Gastrocnemius medialis (tissue), 4 donors: ENCODE measurements around the gene VSIG8. TPM values are rescaled to one million over a fixed set of nuclear protein-coding genes. Genes with fewer than 3 reads are reported as not detected.
A peak's percentile ranks its signal among the peaks of the same experiment; 100 is the strongest.

ENCODE experiments used
- ATAC-seq, 2 donors: fragments of 150-250 bp; one replicate each; pipeline ENCODE4 v1.9.1; 2016
- DNase-seq, 2 donors: peaks; one replicate each; pipeline ENCODE4 v3.0.0-alpha.2; 2019
- H3K27ac ChIP-seq, 4 donors: fragments of 200-600 bp; sonication (generic); 1 replicate in 1 of 4; 2 replicates in 3 of 4; pipeline ENCODE4 v1.5.1; 2016 to 2018; ENCODE audit warnings: mild to moderate bottlenecking in 2 of 4, moderate library complexity in 1 of 4
- H3K27me3 ChIP-seq, 3 donors: fragments of 200-600 bp; sonication (generic) in 2 of 3; 1 replicate in 1 of 3; 2 replicates in 2 of 3; pipeline versions ENCODE4 v1.5.1 to v1.6.0; 2016 to 2019; ENCODE audit warnings: mild to moderate bottlenecking in 1 of 3, moderate library complexity in 1 of 3
- H3K36me3 ChIP-seq, 2 donors: fragments of 200-600 bp; sonication (generic) in 1 of 2; one replicate each; pipeline ENCODE4 v1.5.1; 2017 to 2018
- H3K4me1 ChIP-seq, 2 donors: fragments of 200-600 bp; sonication (generic) in 1 of 2; one replicate each; pipeline ENCODE4 v1.5.1; 2016 to 2017; ENCODE audit warnings: mild to moderate bottlenecking in 2 of 2
- H3K4me3 ChIP-seq, 4 donors: fragments of 200-600 bp; sonication (generic) in 3 of 4; 1 replicate in 1 of 4; 2 replicates in 3 of 4; pipeline ENCODE4 v1.5.1; 2016 to 2019; ENCODE audit warnings: mild to moderate bottlenecking in 2 of 4
- H3K9me3 ChIP-seq, 3 donors: fragments of 200-600 bp; sonication (generic) in 2 of 3; 1 replicate in 1 of 3; 2 replicates in 2 of 3; pipeline ENCODE4 v1.5.1; 2016 to 2019
- POLR2A ChIP-seq, 2 donors: fragments of 450-650 bp; IDR thresholded peaks; one replicate each; pipeline ENCODE4 v1.6.1; 2017; ENCODE audit warnings: antibody characterized with exemption in 2 of 2, mild to moderate bottlenecking in 2 of 2, moderate library complexity in 2 of 2
- in situ Hi-C, 4 donors: fragments of 200-750 bp; cut with MboI; loops; one replicate each; pipeline versions ENCODE4 v1.15.0 to v1.8.0; 2017; ENCODE audit warnings: low sequenced_read_pairs in 4 of 4
- intact Hi-C: fragments of 100-400 bp; cut with DNase I; formaldehyde crosslinking; loops from one replicate; pipeline ENCODE4 v1.15.1; 2023; ENCODE audit warnings: low total_unique reads
- total RNA-seq, 4 donors: library from RNA; depleted of rRNA; stranded (reverse); fragments of >200 nt; gene quantifications; one replicate each; pipeline versions ENCODE4 v1.1.0 to v1.2.3, GENCODE V29; 2016
- TF ChIP-seq, protein P1 (sequence below), 5 experiments: fragments of 450-650 bp in 3 of 5; fragments of 200-600 bp in 2 of 5; sonication (generic) in 2 of 5; IDR thresholded peaks in 4 of 5; conservative IDR thresholded peaks in 1 of 5; 1 replicate in 4 of 5; 2 replicates in 1 of 5; pipeline ENCODE4 v1.5.1; 2016 to 2019; ENCODE audit warnings: antibody characterized with exemption in 5 of 5, mild to moderate bottlenecking in 3 of 5, moderate library complexity in 3 of 5

VSIG8 gene
- total RNA-seq, 4 donors from 2014 or later = not detected

DNA sequence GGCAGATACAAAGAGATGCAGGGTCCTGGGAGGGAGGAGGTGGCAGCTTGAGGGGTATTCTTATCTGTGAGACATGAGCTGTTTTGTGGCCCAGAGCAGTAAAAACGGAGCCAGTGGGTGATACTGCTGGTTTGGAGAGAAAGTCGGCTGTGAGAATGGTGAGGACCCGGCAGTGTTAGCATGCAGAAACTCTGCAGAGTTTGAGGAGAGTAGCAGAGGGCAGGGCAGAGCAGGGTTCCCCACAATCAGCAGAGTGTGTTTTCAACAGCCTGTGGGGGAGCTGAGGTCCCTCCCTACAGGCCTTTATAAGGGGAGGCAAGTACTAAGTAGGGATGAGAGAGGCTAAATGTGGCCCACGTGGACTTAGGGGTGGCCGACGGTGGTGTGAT lies 35.4 kb downstream of the VSIG8 start:
- H3K27ac ChIP-seq = no peak overlapping the region
- no peak overlapping the region for H3K4me3 ChIP-seq
- peaks cover 0 to 4% (median 2%) of the 10 kb centered on the region in 3 donors for H3K27me3 ChIP-seq
- H3K4me1 ChIP-seq = peaks cover 0 to 10% of the 10 kb centered on the region in 2 donors
- in situ Hi-C loops = no loop called here
- DNase-seq = no peak
- H3K9me3 ChIP-seq = no peaks in the 10 kb centered on the region
- intact Hi-C loops = no loop called here
- H3K36me3 ChIP-seq = no peaks in the 10 kb centered on the region
- TF ChIP-seq, protein P1, sequence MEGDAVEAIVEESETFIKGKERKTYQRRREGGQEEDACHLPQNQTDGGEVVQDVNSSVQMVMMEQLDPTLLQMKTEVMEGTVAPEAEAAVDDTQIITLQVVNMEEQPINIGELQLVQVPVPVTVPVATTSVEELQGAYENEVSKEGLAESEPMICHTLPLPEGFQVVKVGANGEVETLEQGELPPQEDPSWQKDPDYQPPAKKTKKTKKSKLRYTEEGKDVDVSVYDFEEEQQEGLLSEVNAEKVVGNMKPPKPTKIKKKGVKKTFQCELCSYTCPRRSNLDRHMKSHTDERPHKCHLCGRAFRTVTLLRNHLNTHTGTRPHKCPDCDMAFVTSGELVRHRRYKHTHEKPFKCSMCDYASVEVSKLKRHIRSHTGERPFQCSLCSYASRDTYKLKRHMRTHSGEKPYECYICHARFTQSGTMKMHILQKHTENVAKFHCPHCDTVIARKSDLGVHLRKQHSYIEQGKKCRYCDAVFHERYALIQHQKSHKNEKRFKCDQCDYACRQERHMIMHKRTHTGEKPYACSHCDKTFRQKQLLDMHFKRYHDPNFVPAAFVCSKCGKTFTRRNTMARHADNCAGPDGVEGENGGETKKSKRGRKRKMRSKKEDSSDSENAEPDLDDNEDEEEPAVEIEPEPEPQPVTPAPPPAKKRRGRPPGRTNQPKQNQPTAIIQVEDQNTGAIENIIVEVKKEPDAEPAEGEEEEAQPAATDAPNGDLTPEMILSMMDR (IDR thresholded peaks at IDR 0.05 in 4 of 5, conservative IDR thresholded peaks at IDR 0.05 in 1 of 5) = no peak
- ATAC-seq = no peak

DNA sequence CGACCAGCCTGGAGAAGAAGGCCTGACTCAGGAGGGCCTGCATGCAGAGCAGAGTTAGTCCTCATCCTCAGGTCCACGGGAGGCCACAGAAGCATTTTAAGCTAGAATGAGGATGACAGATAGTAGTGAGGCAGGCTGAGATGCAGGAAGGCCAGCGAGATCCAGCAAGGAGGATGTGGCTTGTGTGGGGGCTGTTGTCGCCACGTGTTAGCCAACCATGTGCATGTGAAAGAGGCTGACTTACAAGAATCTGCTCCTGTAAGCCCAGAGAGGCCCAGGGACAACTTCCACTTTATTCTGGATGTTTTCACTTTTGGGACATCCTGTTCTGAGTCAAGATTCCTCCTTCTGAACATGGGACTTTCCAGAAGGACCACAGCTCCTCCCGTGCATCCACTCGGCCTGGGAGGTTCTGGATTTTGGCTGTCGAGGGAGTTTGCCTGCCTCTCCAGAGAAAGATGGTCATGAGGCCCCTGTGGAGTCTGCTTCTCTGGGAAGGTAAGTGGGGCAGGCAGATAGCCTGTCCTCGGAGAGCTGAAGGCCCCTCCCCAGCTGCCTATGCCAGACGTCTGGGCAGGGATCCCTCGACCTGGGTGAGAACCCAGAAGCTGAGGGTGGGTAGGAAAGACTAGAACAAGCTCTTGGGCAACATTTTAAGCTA lies 35.9 kb downstream of the VSIG8 start, which contains the start of gene SLAMF8:
Gene SLAMF8 (plus strand): TSS at position 433 of the 661 bp plus-strand sequence. CDS start 26 bp downstream, at position 459.
- peak; percentile 27 to 36 for DNase-seq
- in situ Hi-C loops (no loop called here), intact Hi-C loops (no loop called here)
- H3K27ac ChIP-seq = no peak within 1 kb of the TSS
- TF ChIP-seq, protein P1 (IDR thresholded peaks at IDR 0.05 in 4 of 5, conservative IDR thresholded peaks at IDR 0.05 in 1 of 5) = no peak
- TF ChIP-seq POLR2A (IDR thresholded peaks at IDR 0.05) = no peak
- no peak within 1 kb of the TSS for H3K4me3 ChIP-seq
- peak in 1 of 2 donors; percentile 12 for ATAC-seq
- no peaks in the 10 kb centered on the region for H3K36me3 ChIP-seq
- H3K9me3 ChIP-seq = no peaks in the 10 kb centered on the region
- peaks cover 0 to 10% of the 10 kb centered on the region in 2 donors for H3K4me1 ChIP-seq
- H3K27me3 ChIP-seq = peaks cover 0 to 4% (median 2%) of the 10 kb centered on the region in 3 donors

DNA sequence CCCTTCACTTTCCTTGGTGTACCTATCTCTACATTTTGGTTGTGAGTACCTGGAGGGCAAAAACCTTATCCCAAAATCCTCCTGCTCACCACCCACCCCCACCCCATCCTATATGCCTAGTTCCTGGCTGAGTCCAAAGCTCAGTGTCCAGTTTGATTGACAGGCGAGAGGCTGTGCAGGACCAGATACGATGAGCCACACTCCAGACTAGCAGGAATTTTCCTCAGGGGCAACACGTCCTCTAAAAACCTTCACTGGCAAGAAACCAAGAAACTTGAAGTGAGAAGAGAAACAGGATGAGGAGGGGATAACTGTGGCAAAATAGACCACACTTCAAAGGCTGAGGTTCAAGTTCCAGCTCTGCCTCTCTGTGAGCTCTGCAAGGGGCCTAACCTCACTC lies 36.9 kb downstream of the VSIG8 start:
- Histone ChIP-seq H3K36me3 (no peaks in the 10 kb centered on the region), H3K9me3 (no peaks in the 10 kb centered on the region), H3K4me1 (peaks cover 0 to 5% of the 10 kb centered on the region in 2 donors), H3K27ac (no peak overlapping the region), H3K4me3 (no peak overlapping the region), H3K27me3 (peaks cover 0 to 4% (median 2%) of the 10 kb centered on the region in 3 donors)
- in situ Hi-C loops = no loop called here
- ATAC-seq (no peak), DNase-seq (no peak)
- TF ChIP-seq, protein P1 (IDR thresholded peaks at IDR 0.05 in 4 of 5, conservative IDR thresholded peaks at IDR 0.05 in 1 of 5) = no peak
- TF ChIP-seq POLR2A (IDR thresholded peaks at IDR 0.05) = no peak
- intact Hi-C loops = no loop called here

DNA sequence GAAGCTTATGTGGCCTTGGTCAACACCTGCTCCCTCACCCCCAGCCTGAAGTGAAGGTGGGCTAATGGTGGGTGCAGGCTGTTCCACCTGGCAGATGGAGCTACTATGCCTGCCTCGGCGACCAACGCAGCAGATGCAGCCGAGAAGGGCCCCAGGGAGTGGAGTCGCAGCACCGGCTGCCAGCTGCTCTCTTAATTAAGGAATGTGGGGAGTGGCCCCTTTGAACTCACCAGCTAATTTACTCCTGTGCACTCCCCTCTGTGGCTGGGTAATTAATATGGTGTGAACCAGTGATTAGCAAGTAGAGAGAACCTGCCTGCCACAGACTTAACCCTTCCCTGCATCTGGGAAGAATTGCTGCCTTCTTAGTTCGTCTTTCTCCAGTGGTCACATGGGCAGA lies 39.1 kb downstream of the VSIG8 start:
- Histone ChIP-seq H3K4me1 (no peaks in the 10 kb centered on the region), H3K4me3 (no peak overlapping the region), H3K27me3 (peaks cover 0 to 4% (median 2%) of the 10 kb centered on the region in 3 donors), H3K27ac (no peak overlapping the region), H3K9me3 (no peaks in the 10 kb centered on the region), H3K36me3 (no peaks in the 10 kb centered on the region)
- intact Hi-C loops (no loop called here), in situ Hi-C loops (no loop called here)
- TF ChIP-seq POLR2A (IDR thresholded peaks at IDR 0.05) = no peak
- TF ChIP-seq, protein P1 (IDR thresholded peaks at IDR 0.05 in 4 of 5, conservative IDR thresholded peaks at IDR 0.05 in 1 of 5) = no peak
- no peak for DNase-seq
- no peak for ATAC-seq
